Measurements from ENCODE around the gene EVPLL. TPM values are rescaled to one million over a fixed set of nuclear protein-coding genes. Genes with fewer than 3 reads are reported as not detected.
A peak's percentile ranks its signal among the peaks of the same experiment; 100 is the strongest.
"Not testable (repeated sequence)": the region's sequence is repeated elsewhere in the genome, so short reads cannot be mapped to it uniquely, and the experiment has no call there.

The EVPLL gene
- 10 to 100 TPM; 14.4 to 21.5 TPM for polyA plus RNA-seq

GRCh38 chr17:18377437-18378204 lies at the start of gene EVPLL:
Gene EVPLL, plus strand, starts transcription at chr17:18377778. Its CDS starts 3,160 bp downstream, at chr17:18380938.
- H3K27ac ChIP-seq (ENCODE audit: low read depth in 2 of 2, low read length in 1 of 2): peak within 1 kb of the TSS; percentile 93 to 94
- WGBS, 2 donors: 39 to 46% methylated on average over 20 of the region's 20 CpGs
- H3K4me3 ChIP-seq (ENCODE audit: low read depth in 1 of 2, low read length in 2 of 2): peak within 1 kb of the TSS; percentile 46 to 54

GRCh38 chr17:18328643-18329204 lies 48.9 kb upstream of the EVPLL start:
- Histone ChIP-seq H3K9me3 (ENCODE audit: control insufficient read depth in 2 of 2, insufficient read depth in 1 of 2, low read depth in 1 of 2, low read length in 1 of 2) (no peaks in the 10 kb centered on the region), H3K36me3 (ENCODE audit: control insufficient read depth in 2 of 2, insufficient read depth in 2 of 2, low read length in 1 of 2) (peaks cover 22 to 61% of the 10 kb centered on the region in 2 donors), H3K4me1 (ENCODE audit: control insufficient read depth in 2 of 2, insufficient read depth in 2 of 2, low read length in 1 of 2) (peaks cover 0 to 3% of the 10 kb centered on the region in 2 donors), H3K27me3 (ENCODE audit: control insufficient read depth in 1 of 2, insufficient read depth in 2 of 2, low read length in 2 of 2) (no peaks in the 10 kb centered on the region), H3K4me3 (ENCODE audit: low read depth in 1 of 2, low read length in 2 of 2) (no peak overlapping the region), H3K27ac (ENCODE audit: low read depth in 2 of 2, low read length in 1 of 2) (no peak overlapping the region)
- WGBS, 2 donors: 89% methylated on average over 9 of the region's 9 CpGs

More at GRCh38 chr17:18377437-18378204, at the start of gene EVPLL:
- Histone ChIP-seq H3K4me1 (ENCODE audit: control insufficient read depth in 2 of 2, insufficient read depth in 2 of 2, low read length in 1 of 2) (peaks cover 3 to 9% of the 10 kb centered on the region in 2 donors), H3K36me3 (ENCODE audit: control insufficient read depth in 2 of 2, insufficient read depth in 2 of 2, low read length in 1 of 2) (peaks cover 0 to 13% of the 10 kb centered on the region in 2 donors), H3K9me3 (ENCODE audit: control insufficient read depth in 2 of 2, insufficient read depth in 1 of 2, low read depth in 1 of 2, low read length in 1 of 2) (no peaks in the 10 kb centered on the region), H3K27me3 (ENCODE audit: control insufficient read depth in 1 of 2, insufficient read depth in 2 of 2, low read length in 2 of 2) (no peaks in the 10 kb centered on the region)

GRCh38 chr17:18331879-18332278 lies 45.7 kb upstream of the EVPLL start:
- Histone ChIP-seq H3K36me3 (ENCODE audit: control insufficient read depth in 2 of 2, insufficient read depth in 2 of 2, low read length in 1 of 2) (peaks cover 35 to 60% of the 10 kb centered on the region in 2 donors), H3K27me3 (ENCODE audit: control insufficient read depth in 1 of 2, insufficient read depth in 2 of 2, low read length in 2 of 2) (no peaks in the 10 kb centered on the region), H3K4me3 (ENCODE audit: low read depth in 1 of 2, low read length in 2 of 2) (no peak overlapping the region), H3K4me1 (ENCODE audit: control insufficient read depth in 2 of 2, insufficient read depth in 2 of 2, low read length in 1 of 2) (peaks cover 0 to 3% of the 10 kb centered on the region in 2 donors), H3K27ac (ENCODE audit: low read depth in 2 of 2, low read length in 1 of 2) (no peak overlapping the region), H3K9me3 (ENCODE audit: control insufficient read depth in 2 of 2, insufficient read depth in 1 of 2, low read depth in 1 of 2, low read length in 1 of 2) (no peaks in the 10 kb centered on the region)
- WGBS, 2 donors: 78 to 82% methylated on average over 9 of the region's 9 CpGs

- Histone ChIP-seq H3K36me3 (ENCODE audit: control insufficient read depth in 2 of 2, insufficient read depth in 2 of 2, low read length in 1 of 2) (peaks cover 37 to 60% of the 10 kb centered on the region in 2 donors), H3K27ac (ENCODE audit: low read depth in 2 of 2, low read length in 1 of 2) (no peak overlapping the region), H3K9me3 (ENCODE audit: control insufficient read depth in 2 of 2, insufficient read depth in 1 of 2, low read depth in 1 of 2, low read length in 1 of 2) (no peaks in the 10 kb centered on the region), H3K4me3 (ENCODE audit: low read depth in 1 of 2, low read length in 2 of 2) (no peak overlapping the region), H3K27me3 (ENCODE audit: control insufficient read depth in 1 of 2, insufficient read depth in 2 of 2, low read length in 2 of 2) (no peaks in the 10 kb centered on the region), H3K4me1 (ENCODE audit: control insufficient read depth in 2 of 2, insufficient read depth in 2 of 2, low read length in 1 of 2) (peaks cover 0 to 3% of the 10 kb centered on the region in 2 donors)
- 79 to 86% methylated on average over 4 of the region's 4 CpGs for WGBS, 2 donors
These were observed 44.6 kb upstream of the EVPLL start for GRCh38 chr17:18332909-18333489.

- H3K36me3 ChIP-seq (ENCODE audit: control insufficient read depth in 2 of 2, insufficient read depth in 2 of 2, low read length in 1 of 2): peaks cover 20 to 34% of the 10 kb centered on the region in 2 donors
- not testable (repeated sequence) for H3K27me3 ChIP-seq (ENCODE audit: control insufficient read depth in 1 of 2, insufficient read depth in 2 of 2, low read length in 2 of 2); H3K4me3 ChIP-seq (ENCODE audit: low read depth in 1 of 2, low read length in 2 of 2); H3K9me3 ChIP-seq (ENCODE audit: control insufficient read depth in 2 of 2, insufficient read depth in 1 of 2, low read depth in 1 of 2, low read length in 1 of 2); H3K4me1 ChIP-seq (ENCODE audit: control insufficient read depth in 2 of 2, insufficient read depth in 2 of 2, low read length in 1 of 2); H3K27ac ChIP-seq (ENCODE audit: low read depth in 2 of 2, low read length in 1 of 2)
- 90 to 95% methylated on average over 19 to 25 of the region's 25 CpGs for WGBS, 2 donors
These were observed 39.4 kb upstream of the EVPLL start for GRCh38 chr17:18338158-18338557.

- Histone ChIP-seq H3K27ac (ENCODE audit: low read depth in 2 of 2, low read length in 1 of 2) (no peak overlapping the region), H3K4me3 (ENCODE audit: low read depth in 1 of 2, low read length in 2 of 2) (no peak overlapping the region), H3K27me3 (ENCODE audit: control insufficient read depth in 1 of 2, insufficient read depth in 2 of 2, low read length in 2 of 2) (no peaks in the 10 kb centered on the region), H3K36me3 (ENCODE audit: control insufficient read depth in 2 of 2, insufficient read depth in 2 of 2, low read length in 1 of 2) (peaks cover 16 to 33% of the 10 kb centered on the region in 2 donors), H3K9me3 (ENCODE audit: control insufficient read depth in 2 of 2, insufficient read depth in 1 of 2, low read depth in 1 of 2, low read length in 1 of 2) (no peaks in the 10 kb centered on the region), H3K4me1 (ENCODE audit: control insufficient read depth in 2 of 2, insufficient read depth in 2 of 2, low read length in 1 of 2) (no peaks in the 10 kb centered on the region)
- WGBS, 2 donors: 98% methylated on average over 13 of the region's 13 CpGs
These were observed 37.6 kb upstream of the EVPLL start for GRCh38 chr17:18339933-18340332.

GRCh38 chr17:18344021-18344420 lies 33.6 kb upstream of the EVPLL start:
- H3K9me3 ChIP-seq (ENCODE audit: control insufficient read depth in 2 of 2, insufficient read depth in 1 of 2, low read depth in 1 of 2, low read length in 1 of 2): no peaks in the 10 kb centered on the region
- WGBS, 2 donors: 75 to 76% methylated on average over 5 of the region's 5 CpGs

GRCh38 chr17:18353541-18353940 lies 24.0 kb upstream of the EVPLL start:
- no peaks in the 10 kb centered on the region for H3K27me3 ChIP-seq (ENCODE audit: control insufficient read depth in 1 of 2, insufficient read depth in 2 of 2, low read length in 2 of 2)
- H3K4me1 ChIP-seq (ENCODE audit: control insufficient read depth in 2 of 2, insufficient read depth in 2 of 2, low read length in 1 of 2): no peaks in the 10 kb centered on the region
- no peak overlapping the region for H3K27ac ChIP-seq (ENCODE audit: low read depth in 2 of 2, low read length in 1 of 2)
- no peaks in the 10 kb centered on the region for H3K9me3 ChIP-seq (ENCODE audit: control insufficient read depth in 2 of 2, insufficient read depth in 1 of 2, low read depth in 1 of 2, low read length in 1 of 2)
- 94 to 95% methylated on average over 6 of the region's 6 CpGs for WGBS, 2 donors
- no peak overlapping the region for H3K4me3 ChIP-seq (ENCODE audit: low read depth in 1 of 2, low read length in 2 of 2)
- H3K36me3 ChIP-seq (ENCODE audit: control insufficient read depth in 2 of 2, insufficient read depth in 2 of 2, low read length in 1 of 2): peaks cover 6 to 15% of the 10 kb centered on the region in 2 donors

More at GRCh38 chr17:18344021-18344420, 33.6 kb upstream of the EVPLL start:
- no peak overlapping the region for H3K27ac ChIP-seq (ENCODE audit: low read depth in 2 of 2, low read length in 1 of 2)
- no peak overlapping the region for H3K4me3 ChIP-seq (ENCODE audit: low read depth in 1 of 2, low read length in 2 of 2)
- H3K36me3 ChIP-seq (ENCODE audit: control insufficient read depth in 2 of 2, insufficient read depth in 2 of 2, low read length in 1 of 2): peaks cover 16 to 56% of the 10 kb centered on the region in 2 donors
- H3K4me1 ChIP-seq (ENCODE audit: control insufficient read depth in 2 of 2, insufficient read depth in 2 of 2, low read length in 1 of 2): no peaks in the 10 kb centered on the region
- H3K27me3 ChIP-seq (ENCODE audit: control insufficient read depth in 1 of 2, insufficient read depth in 2 of 2, low read length in 2 of 2): no peaks in the 10 kb centered on the region

- Histone ChIP-seq H3K27ac (ENCODE audit: low read depth in 2 of 2, low read length in 1 of 2) (no peak overlapping the region), H3K36me3 (ENCODE audit: control insufficient read depth in 2 of 2, insufficient read depth in 2 of 2, low read length in 1 of 2) (peaks cover 6 to 14% of the 10 kb centered on the region in 2 donors)
These were observed 21.0 kb upstream of the EVPLL start for GRCh38 chr17:18356624-18357023.

More at GRCh38 chr17:18356624-18357023, 21.0 kb upstream of the EVPLL start:
- no peaks in the 10 kb centered on the region for H3K9me3 ChIP-seq (ENCODE audit: control insufficient read depth in 2 of 2, insufficient read depth in 1 of 2, low read depth in 1 of 2, low read length in 1 of 2)
- no peaks in the 10 kb centered on the region for H3K4me1 ChIP-seq (ENCODE audit: control insufficient read depth in 2 of 2, insufficient read depth in 2 of 2, low read length in 1 of 2)
- no peaks in the 10 kb centered on the region for H3K27me3 ChIP-seq (ENCODE audit: control insufficient read depth in 1 of 2, insufficient read depth in 2 of 2, low read length in 2 of 2)
- no peak overlapping the region for H3K4me3 ChIP-seq (ENCODE audit: low read depth in 1 of 2, low read length in 2 of 2)
- 87 to 89% methylated on average over 10 of the region's 10 CpGs for WGBS, 2 donors
